HL-60/S4 treated with retinoic acid at 250 ng/mL for 4 days and 3 days (cell line): ENCODE data around the gene NEU2.

Experiments used
- in situ Hi-C: fragments of 300-500 bp; cut with MboI; formaldehyde crosslinking; loops from 2 replicates; pipeline ENCODE4 v1.7.0; 2022; ENCODE audit warnings: low sequenced_read_pairs

Gene NEU2

DNA sequence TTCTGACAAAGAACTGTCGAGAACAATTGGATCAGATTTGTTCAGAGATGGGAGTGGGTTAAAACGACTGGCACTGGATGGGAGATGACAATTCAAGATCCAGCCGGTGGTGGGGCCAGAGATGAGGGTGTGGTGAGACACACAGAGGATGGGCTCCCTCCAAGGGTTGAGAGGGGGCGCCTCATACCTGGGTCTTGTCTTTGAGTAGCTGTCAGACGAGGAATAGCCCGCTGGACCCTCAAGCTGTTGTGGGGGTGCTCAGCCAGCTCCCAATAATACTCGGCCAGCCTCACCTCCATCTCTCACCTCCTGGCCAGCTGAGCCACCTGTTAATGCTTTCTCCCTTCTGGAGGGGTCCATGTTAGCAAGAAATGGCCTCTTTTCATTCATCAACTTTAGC lies 41.6 kb downstream of the NEU2 start:
- in situ Hi-C loops: no loop called here

DNA sequence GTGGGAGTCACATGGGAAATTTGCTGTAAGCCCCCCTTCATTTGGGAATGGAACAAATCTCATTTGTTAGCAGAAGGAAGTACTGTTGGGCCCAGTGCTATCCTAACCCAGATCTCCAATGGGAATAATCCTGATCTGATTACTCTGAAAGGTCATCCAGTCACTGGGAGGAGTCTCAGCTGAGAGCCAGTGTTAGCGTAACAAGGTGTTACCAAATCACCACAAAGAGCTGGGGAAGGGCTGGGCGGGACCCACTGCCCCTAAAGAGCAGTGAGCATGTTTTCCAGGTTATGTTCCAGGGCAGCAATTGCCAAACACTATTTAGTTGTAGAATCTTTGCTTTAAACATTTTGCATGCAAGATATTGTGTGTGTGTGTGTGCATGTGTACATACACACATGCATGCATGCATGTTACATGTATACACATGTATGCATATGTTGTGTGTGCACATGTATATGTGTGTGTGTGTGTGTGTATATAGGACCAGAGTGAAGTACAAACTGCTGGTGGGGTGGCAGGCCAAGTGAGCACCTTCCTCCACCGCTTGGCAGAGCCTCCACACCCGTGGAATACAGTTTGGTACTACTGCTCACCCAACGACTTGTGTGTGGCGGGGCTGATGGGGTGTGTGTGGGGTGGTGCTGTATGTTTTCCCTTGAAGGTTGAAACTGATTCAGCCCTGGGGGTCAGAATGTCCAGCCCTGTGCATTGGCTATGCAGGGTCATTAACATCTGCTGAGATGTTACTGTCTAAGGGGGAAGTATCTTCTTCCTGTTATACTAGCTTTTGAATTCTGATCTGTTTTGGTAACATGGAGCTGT lies 42.9 kb downstream of the NEU2 start:
- in situ Hi-C loops: no loop called here

DNA sequence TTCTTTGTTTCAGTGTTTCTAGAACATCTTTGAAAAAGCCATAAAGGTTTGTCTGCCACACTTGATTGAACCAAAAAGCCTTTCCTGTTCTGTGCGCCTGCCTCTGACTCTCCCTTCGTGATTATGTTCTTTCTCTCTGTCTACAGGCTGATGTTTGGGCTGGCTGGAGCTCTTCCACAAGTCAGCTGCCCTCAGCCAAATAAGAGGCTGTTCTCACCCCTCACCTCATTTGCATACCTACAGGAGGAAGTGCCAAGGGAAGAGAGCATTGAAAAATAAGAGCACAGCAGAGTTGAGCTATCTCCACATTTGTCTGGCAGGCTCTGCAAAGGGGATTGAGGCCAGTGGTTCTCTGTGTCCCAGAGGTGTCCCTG lies 43.5 kb downstream of the NEU2 start:
- in situ Hi-C loops: no loop called here

DNA sequence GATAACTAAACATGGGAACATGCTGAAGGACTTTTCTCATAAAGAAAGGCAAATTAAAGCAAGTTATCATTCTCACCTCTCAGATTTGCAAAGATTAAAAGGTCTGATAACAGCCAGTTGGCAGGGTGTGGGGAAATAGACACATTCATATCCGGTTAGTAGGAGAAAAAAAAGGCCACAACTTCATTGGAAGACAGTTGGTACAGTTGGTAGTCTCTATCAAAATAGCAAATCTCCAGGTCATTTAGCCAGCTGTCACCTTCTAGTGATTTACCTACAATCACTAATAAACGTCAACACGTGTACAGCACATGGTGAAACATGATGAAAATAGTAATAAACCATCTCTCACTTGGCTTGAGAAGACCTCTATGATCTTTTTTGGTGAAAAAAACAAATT lies 44.3 kb downstream of the NEU2 start:
- in situ Hi-C loops: no loop called here

DNA sequence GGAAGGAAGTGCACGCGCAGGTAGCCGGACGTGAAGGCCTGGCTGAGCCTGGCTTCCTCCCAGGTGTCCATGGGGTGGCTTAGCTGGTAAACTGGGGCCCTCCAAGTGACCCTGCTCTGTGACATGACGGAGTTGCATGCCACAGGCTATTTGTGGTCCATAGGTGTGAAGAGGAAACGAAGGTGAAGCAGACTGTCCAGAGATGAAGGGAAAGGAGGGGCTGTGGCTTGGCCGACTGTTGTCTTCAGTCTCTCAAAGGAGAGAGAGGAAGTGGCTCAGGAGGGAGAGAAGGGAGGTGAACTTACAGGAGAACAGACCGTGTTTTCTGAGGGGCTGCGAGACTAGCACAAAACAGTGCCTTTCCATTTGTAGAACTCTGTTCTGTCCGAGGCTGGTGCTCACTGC lies 47.0 kb downstream of the NEU2 start:
- in situ Hi-C loops: no loop called here

DNA sequence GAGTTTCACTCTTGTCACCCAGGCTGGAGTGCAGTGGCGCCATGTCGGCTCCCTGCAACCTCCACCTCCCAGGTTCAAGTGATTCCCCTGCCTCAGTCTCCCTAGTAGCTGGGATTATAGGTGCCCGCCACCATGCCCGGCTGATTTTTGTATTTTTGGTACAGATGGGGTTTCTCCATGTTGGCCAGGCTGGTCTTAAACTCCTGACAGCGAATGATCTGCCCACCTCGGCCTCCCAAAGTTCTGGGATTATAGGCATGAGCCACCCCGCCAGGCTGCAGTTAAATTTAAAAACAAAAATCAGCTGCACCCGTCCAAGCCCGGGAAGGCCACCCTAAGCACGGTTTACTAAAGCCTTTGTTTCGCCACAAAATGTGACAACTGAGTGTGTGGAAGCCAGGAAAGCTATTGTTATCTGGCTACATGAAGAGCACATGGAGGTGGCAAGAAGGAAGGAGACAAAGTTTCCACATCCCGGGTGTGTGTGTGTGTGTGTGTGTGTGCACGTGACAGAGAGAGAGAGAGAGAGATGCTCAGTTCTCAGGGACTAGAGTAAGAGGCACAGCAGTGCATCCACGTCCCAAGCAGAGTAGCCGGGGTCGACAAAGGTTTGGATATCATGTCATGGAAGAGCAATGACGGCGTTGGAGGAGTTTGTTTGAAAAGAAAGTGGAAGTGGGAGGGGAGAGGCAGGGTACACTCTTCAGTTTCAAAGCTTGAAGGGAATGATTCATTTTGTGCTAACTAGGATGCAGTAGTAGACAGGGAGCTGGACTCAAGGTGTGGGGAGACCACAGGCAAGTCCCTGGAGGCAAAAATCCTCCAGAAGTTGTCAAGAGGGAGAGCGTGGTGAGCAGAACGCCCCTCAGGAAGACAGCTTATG lies 47.7 kb downstream of the NEU2 start:
- in situ Hi-C loops: no loop called here

- in situ Hi-C loops: no loop called here
Observed at GRCh38 chr2:233080836-233081229, 48.4 kb downstream of the NEU2 start.

DNA sequence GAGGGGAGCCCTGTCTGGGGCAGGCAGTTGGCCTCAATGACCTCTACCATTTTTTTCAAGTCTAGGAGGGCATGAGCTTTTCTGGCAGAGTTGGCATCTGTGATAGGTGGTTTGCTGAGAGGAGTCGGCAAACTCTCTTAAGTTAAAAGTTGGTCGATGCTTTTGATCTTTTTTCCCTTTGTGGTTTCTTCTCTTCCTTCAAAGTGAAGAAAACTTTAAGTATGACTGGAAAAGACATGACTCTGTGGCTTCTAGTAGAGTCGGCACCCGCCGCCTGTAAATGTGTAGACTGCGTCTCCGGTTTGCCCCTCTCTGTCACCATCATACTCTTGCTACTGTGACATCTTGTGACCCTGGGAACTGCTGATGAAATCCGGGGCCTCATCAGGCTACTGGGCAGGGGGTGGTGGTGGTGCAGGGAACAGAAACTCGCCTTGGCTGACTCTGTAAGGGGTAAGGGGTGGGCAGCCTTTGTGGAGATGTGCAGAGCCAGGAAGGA lies 48.8 kb downstream of the NEU2 start:
- in situ Hi-C loops: no loop called here

DNA sequence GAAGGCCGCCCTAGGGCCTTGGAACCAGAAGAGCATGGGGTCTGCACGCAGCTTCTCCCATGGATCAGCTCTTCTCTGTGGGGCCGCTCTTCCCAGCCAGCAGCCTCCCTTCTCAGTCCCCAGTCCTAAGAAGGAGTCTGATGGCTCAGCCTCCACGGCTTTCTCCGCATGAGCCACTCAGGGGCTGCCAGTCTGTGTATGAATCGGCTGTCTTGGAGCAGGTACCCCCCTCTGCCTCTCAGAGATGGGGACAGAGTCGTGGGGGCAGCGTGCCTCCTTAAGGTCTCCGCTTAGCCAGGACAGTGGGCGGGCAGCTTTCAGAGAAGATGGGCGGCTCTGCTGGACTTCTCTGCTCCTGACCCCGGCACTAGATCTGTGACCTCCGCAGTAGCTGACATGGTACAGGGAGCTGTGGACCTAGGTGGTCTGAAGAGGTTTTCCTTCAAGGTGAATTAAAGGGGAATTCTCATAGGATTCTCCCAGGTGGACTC lies 49.3 kb downstream of the NEU2 start:
- in situ Hi-C loops: no loop called here

GRCh38 chr2:233082222-233082930 lies 49.9 kb downstream of the NEU2 start:
- in situ Hi-C loops: no loop called here

DNA sequence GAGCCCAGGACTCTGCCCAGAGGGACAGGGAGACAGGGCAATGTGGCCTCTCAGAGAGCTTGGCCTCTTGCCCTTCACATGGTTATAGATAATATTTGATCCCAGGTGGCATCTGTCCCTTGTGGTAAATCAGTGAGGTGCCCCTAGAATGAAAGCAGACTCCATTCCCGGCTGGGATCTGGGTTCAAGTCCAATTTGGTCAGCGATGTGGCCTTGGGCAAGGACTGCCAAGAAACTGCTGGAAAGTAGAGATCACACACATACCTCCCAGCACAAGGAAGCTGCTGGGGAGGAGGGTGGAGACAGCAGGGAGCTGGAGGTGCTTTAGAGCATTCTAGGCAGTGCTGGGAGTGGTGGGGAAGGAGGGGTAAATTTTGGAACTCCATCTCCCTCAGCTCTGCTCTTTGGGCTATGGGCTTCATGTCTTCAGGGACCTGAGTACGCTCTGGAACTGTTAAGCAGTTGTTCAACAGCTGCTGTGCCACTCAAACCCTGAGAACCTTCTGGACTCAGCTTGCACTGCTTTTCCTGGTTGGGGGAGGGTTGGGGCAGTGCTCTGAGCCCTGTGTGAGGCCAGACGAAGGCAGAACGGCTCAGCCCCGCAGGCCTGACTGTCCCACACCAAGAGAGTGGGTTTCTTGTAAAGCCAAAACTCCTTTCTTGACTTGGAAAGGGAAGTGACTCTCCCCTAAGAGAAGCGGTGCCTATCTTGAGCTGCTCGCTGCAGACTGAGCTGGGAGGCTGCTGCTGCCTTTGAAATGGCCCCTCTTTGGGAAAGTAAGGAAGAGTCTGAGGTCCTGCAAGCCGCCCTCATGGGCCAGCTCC lies 50.7 kb downstream of the NEU2 start:
- in situ Hi-C loops: no loop called here

DNA sequence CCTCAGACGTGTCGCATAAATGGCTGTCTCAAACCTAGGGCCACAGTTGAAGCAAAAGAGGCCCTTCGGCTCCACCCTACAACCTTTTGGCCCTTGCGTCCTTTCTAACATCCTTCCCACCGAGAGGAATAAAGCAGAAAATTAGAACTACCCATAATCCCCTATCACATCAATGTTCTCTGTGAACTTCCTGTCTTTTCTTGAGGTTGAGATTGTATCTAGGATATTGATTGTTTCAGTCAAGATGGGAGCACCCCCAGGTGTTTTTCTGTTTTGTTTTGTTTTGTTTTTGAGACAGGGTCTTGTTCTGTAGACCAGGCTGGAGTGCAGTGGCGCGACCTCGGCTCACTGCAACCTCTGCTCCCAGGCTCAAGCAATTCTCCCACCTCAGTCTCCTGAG lies 51.3 kb downstream of the NEU2 start:
- in situ Hi-C loops: no loop called here

DNA sequence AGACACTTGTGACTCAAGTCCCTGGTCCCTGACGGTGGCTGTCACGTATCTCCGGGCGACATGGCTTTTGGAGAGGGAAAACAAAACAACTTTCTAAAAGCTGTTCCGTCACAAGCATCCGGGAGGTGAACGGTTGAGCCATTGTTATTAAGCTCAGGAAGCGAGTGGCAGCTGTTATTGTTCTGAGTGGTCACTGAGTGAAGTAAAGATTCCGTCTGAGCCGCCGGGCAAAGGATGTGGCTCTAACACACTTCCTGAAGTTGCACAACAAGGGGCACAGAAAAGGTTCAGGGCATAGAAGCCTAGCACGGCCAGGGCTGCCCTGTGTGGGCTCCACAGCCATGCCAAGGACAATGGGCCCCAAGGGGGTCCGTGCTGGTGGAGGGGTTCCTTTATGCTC lies 52.0 kb downstream of the NEU2 start:
- in situ Hi-C loops: no loop called here
